NCI-H82 treated with DMSO at 0.1 percent for 48 hours (cell line): Measurements from ENCODE around the gene ATRIP.
"Not testable (repeated sequence)": the region's sequence is repeated elsewhere in the genome, so short reads cannot be mapped to it uniquely, and the experiment has no call there.

Experiments
- DNase-seq: peaks from one replicate; lab custom pipeline; 2025; ENCODE audit not compliant: unreplicated experiment; lab: John Stamatoyannopoulos, UW

Gene ATRIP

GRCh38 chr3:48446425-48447193 lies at the start of gene ATRIP:
ATRIP (plus strand) TSS chr3:48446737; CDS start chr3:48446846, 109 bp downstream.
- peak; percentile 55 for DNase-seq

- no peak for DNase-seq
Measured at GRCh38 chr3:48397767-48398681, 48.5 kb upstream of the ATRIP start.

- DNase-seq: no peak
Measured at GRCh38 chr3:48398701-48399386, 47.7 kb upstream of the ATRIP start.

GRCh38 chr3:48399387-48400172 lies 47.0 kb upstream of the ATRIP start:
- DNase-seq: no peak

- no peak for DNase-seq
Measured at GRCh38 chr3:48400824-48401433, 45.6 kb upstream of the ATRIP start.

GRCh38 chr3:48401434-48401901 lies 45.1 kb upstream of the ATRIP start:
- DNase-seq: not testable (repeated sequence)

GRCh38 chr3:48402281-48402732 lies 44.2 kb upstream of the ATRIP start:
- no peak for DNase-seq

GRCh38 chr3:48402907-48403306 lies 43.6 kb upstream of the ATRIP start:
- no peak for DNase-seq

GRCh38 chr3:48403533-48404439 lies 42.8 kb upstream of the ATRIP start:
- no peak for DNase-seq

- DNase-seq: no peak
Measured at GRCh38 chr3:48404440-48405342, 41.8 kb upstream of the ATRIP start.

- no peak for DNase-seq
Measured at GRCh38 chr3:48405343-48405881, 41.1 kb upstream of the ATRIP start.

- no peak for DNase-seq
Measured at GRCh38 chr3:48405971-48406370, 40.6 kb upstream of the ATRIP start.

GRCh38 chr3:48406443-48407431 lies 39.8 kb upstream of the ATRIP start:
- DNase-seq: no peak

GRCh38 chr3:48407542-48408099 lies 38.9 kb upstream of the ATRIP start:
- no peak for DNase-seq

GRCh38 chr3:48408823-48409281 lies 37.7 kb upstream of the ATRIP start:
- no peak for DNase-seq
